DOHH2 (cell line): ENCODE data around the gene SYTL1.

Experiments used
- H3F3A ChIP-seq: fragments of 200-600 bp; sonication (generic), shearing (Covaris generic); 2 replicates; pipeline ENCODE4 v1.6.0; 2016; ENCODE audit warnings: antibody characterized with exemption, mild to moderate bottlenecking; ENCODE audit not compliant: control insufficient read depth, insufficient read depth
- H3K27ac ChIP-seq: fragments of 200-600 bp; sonication (generic); 2 replicates; pipeline ENCODE4 v1.5.1; 2014; ENCODE audit warnings: low read depth, mild to moderate bottlenecking, low read length, moderate library complexity
- H3K27me3 ChIP-seq: fragments of 200-600 bp; sonication (generic); 2 replicates; pipeline ENCODE4 v1.6.1; 2014; ENCODE audit warnings: mild to moderate bottlenecking, low read length, mixed read lengths; ENCODE audit not compliant: control insufficient read depth
- H3K36me3 ChIP-seq: fragments of 200-600 bp; sonication (generic); 2 replicates; pipeline ENCODE4 v1.6.1; 2014; ENCODE audit warnings: mild to moderate bottlenecking, low read length, moderate library complexity, mixed read lengths; ENCODE audit not compliant: control insufficient read depth
- H3K4me1 ChIP-seq: fragments of 200-600 bp; sonication (generic); 2 replicates; pipeline ENCODE4 v1.6.1; 2014; ENCODE audit warnings: mild to moderate bottlenecking, low read length, mixed read lengths; ENCODE audit not compliant: control insufficient read depth
- H3K4me2 ChIP-seq: fragments of 200-600 bp; sonication (generic); 2 replicates; pipeline ENCODE4 v1.6.0; 2014; ENCODE audit warnings: mild to moderate bottlenecking, low read length, moderate library complexity
- H3K4me3 ChIP-seq: fragments of 200-600 bp; sonication (generic); 2 replicates; pipeline ENCODE4 v1.5.1; 2014; ENCODE audit warnings: mild to moderate bottlenecking, low read length, mixed read lengths
- H3K79me2 ChIP-seq: fragments of 200-600 bp; sonication (generic); 2 replicates; pipeline ENCODE4 v1.6.1; 2014; ENCODE audit warnings: mild to moderate bottlenecking, low read length, mixed read lengths; ENCODE audit not compliant: control insufficient read depth
- H3K9me2 ChIP-seq: fragments of 200-600 bp; sonication (generic); replicated peaks from 2 replicates; pipeline ENCODE4 v1.6.1; 2014; ENCODE audit warnings: mild to moderate bottlenecking, low read length, mixed read lengths; ENCODE audit not compliant: control insufficient read depth
- H3K9me3 ChIP-seq: fragments of 200-600 bp; sonication (generic); 2 replicates; pipeline ENCODE4 v1.6.1; 2014; ENCODE audit warnings: antibody characterized with exemption, low read length, mixed read lengths; ENCODE audit not compliant: control insufficient read depth, insufficient read depth
- H4K20me1 ChIP-seq: fragments of 200-600 bp; sonication (generic); 2 replicates; pipeline ENCODE4 v1.6.0; 2014; ENCODE audit warnings: low read depth, mild to moderate bottlenecking, antibody characterized with exemption, low read length, moderate library complexity; ENCODE audit not compliant: control insufficient read depth, insufficient read depth
- CTCF ChIP-seq: fragments of 200-600 bp; sonication (generic); IDR thresholded peaks from one replicate; pipeline ENCODE4 v1.5.1; 2014; ENCODE audit warnings: antibody characterized with exemption, mild to moderate bottlenecking, low read depth, low read length; ENCODE audit not compliant: poor library complexity, severe bottlenecking
- EZH2phosphoT487 ChIP-seq: fragments of 200-600 bp; sonication (generic); IDR thresholded peaks from 2 replicates; pipeline ENCODE4 v1.6.1; 2017; ENCODE audit warnings: borderline replicate concordance, mild to moderate bottlenecking, antibody characterized with exemption, low read length, moderate library complexity, mixed read lengths

The SYTL1 gene

GRCh38 chr1:27353629-27354028 lies 11.8 kb downstream of the SYTL1 start:
- TF ChIP-seq CTCF (no peak), EZH2phosphoT487 (no peak)
- peaks cover 10% of the 10 kb centered on the region for H3K4me1 ChIP-seq

GRCh38 chr1:27355683-27356082 lies 13.9 kb downstream of the SYTL1 start:
- Histone ChIP-seq H3K9me2 (no peaks in the 10 kb centered on the region), H4K20me1 (no peaks in the 10 kb centered on the region), H3F3A (no peaks in the 10 kb centered on the region), H3K79me2 (no peaks in the 10 kb centered on the region), H3K36me3 (no peaks in the 10 kb centered on the region), H3K27ac (no peak overlapping the region), H3K27me3 (peaks cover 24% of the 10 kb centered on the region), H3K4me3 (no peak overlapping the region), H3K4me1 (peaks cover 20% of the 10 kb centered on the region), H3K4me2 (no peak overlapping the region), H3K9me3 (no peaks in the 10 kb centered on the region)
- TF ChIP-seq EZH2phosphoT487: no peak
- no peak for TF ChIP-seq CTCF

More at GRCh38 chr1:27353629-27354028, 11.8 kb downstream of the SYTL1 start:
- Histone ChIP-seq H3K4me2 (no peak overlapping the region), H3K9me2 (no peaks in the 10 kb centered on the region), H4K20me1 (no peaks in the 10 kb centered on the region), H3K27ac (no peak overlapping the region), H3K36me3 (no peaks in the 10 kb centered on the region), H3F3A (no peaks in the 10 kb centered on the region), H3K9me3 (no peaks in the 10 kb centered on the region), H3K79me2 (no peaks in the 10 kb centered on the region), H3K4me3 (no peak overlapping the region), H3K27me3 (peaks cover 6% of the 10 kb centered on the region; the same call in 1 of the 2 replicates)

GRCh38 chr1:27356277-27356618 lies 14.4 kb downstream of the SYTL1 start:
- peaks cover 29% of the 10 kb centered on the region for H3K27me3 ChIP-seq
- H3K79me2 ChIP-seq: no peaks in the 10 kb centered on the region
- peaks cover 25% of the 10 kb centered on the region for H3K4me1 ChIP-seq
- no peak overlapping the region for H3K4me2 ChIP-seq
- H3K9me3 ChIP-seq: no peaks in the 10 kb centered on the region
- no peaks in the 10 kb centered on the region for H3K36me3 ChIP-seq
- no peak overlapping the region for H3K27ac ChIP-seq
- TF ChIP-seq CTCF (no peak), EZH2phosphoT487 (no peak)
- H4K20me1 ChIP-seq: no peaks in the 10 kb centered on the region
- no peaks in the 10 kb centered on the region for H3F3A ChIP-seq
- no peaks in the 10 kb centered on the region for H3K9me2 ChIP-seq
- no peak overlapping the region for H3K4me3 ChIP-seq
